ENCODE results near the gene PUSL1.
A peak's percentile ranks its signal among the peaks of the same experiment; 100 is the strongest.

Gene PUSL1

DNA sequence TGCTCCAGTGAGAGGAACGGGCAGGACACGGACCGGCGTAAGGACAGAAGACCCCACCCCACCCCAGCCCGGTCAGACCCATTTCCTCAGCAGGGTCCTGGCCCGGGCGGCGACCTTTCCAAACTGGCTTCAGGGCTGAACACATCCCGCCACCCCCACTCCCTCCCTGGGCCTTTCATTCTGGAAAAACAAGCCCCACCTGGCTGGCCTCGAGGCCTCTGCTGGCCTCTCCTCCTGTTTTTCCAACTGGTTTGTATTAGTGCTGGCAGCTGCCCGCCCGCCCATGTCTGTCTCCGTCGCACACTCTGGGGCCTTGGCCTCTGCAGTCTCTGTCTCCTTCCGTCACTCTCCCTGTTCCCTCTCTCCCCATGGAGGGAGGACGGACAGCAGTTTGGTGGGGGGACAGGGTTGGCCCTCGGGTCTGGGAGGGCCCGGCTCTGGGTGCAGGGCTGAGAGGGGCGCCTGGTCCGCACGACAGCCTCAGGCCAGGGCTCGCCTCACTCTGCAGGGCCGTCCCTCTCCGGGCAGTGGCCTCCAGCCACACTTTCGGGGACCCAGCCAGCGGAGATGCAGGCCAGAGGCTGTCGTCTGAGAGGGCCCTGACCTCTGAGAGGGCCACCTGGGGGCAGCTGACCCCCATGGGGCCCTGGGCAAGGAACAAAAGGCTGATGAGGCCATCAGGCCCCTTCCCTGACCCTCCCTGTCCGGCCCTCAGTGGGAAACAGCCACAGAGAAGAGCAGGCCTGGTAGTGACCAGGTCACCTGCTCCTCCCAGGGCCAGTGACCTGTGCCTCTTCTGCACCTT, 51.5 kb downstream of the PUSL1 start:
- peak overlapping the region; percentile 97 for H3K27ac ChIP-seq (ENCODE audit: low read depth, low read length, severe bottlenecking)
- WGBS, 2 experiments (ENCODE audit: insufficient coverage in 2 of 2) = 79 to 80% methylated on average over 16 to 26 of the region's 28 CpGs
- no peak overlapping the region for H3K4me3 ChIP-seq (ENCODE audit: extremely low read depth, insufficient read depth, low read length, poor library complexity, severe bottlenecking)
- H3K36me3 ChIP-seq (ENCODE audit: control insufficient read depth, insufficient read depth, low read length) = no peaks in the 10 kb centered on the region
- H3K4me1 ChIP-seq (ENCODE audit: control insufficient read depth, insufficient read depth, low read length, poor library complexity, severe bottlenecking) = peaks cover 39% of the 10 kb centered on the region
- no peaks in the 10 kb centered on the region for H3K9me3 ChIP-seq (ENCODE audit: control insufficient read depth, low read length)

DNA sequence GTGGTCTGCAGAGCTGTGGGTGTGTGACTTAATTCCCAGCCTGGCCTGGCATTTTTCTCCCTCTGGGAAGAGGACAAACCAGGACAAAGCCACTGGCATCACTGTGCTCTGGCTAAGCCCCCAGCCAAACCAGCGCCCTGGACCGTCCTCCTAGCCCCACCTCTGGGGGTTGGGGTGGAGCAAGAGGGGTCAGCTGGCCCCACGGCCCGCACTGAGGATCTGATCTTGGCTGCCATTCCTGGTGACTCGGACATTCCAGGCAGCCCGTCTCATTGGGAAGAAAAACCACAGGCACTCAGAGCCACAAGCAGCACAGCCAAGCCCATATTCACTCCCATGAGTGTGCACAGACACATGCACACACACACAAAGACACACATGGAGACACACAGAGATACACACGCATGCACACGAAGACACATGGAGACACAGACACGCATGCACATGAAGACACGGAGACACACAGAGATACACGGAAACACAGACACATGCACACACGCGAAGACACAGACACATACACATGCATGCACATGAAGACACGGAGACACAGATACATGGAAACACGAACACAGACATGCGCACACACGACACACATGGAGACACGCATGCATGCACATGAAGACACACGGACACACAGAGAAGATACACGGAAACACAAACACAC, 52.2 kb downstream of the PUSL1 start:
- Histone ChIP-seq H3K4me3 (ENCODE audit: extremely low read depth, insufficient read depth, low read length, poor library complexity, severe bottlenecking) (no peak overlapping the region), H3K27ac (ENCODE audit: low read depth, low read length, severe bottlenecking) (peak overlapping the region; percentile 97), H3K36me3 (ENCODE audit: control insufficient read depth, insufficient read depth, low read length) (no peaks in the 10 kb centered on the region), H3K9me3 (ENCODE audit: control insufficient read depth, low read length) (no peaks in the 10 kb centered on the region), H3K4me1 (ENCODE audit: control insufficient read depth, insufficient read depth, low read length, poor library complexity, severe bottlenecking) (peaks cover 39% of the 10 kb centered on the region)
- WGBS, 2 experiments (ENCODE audit: insufficient coverage in 2 of 2) = 62 to 68% methylated on average over 17 to 19 of the region's 20 CpGs
